GM21717 (cell line): ENCODE data around the gene CCM2.
"Not testable (repeated sequence)": the region's sequence is repeated elsewhere in the genome, so short reads cannot be mapped to it uniquely, and the experiment has no call there.

Experiments
- ATAC-seq: cut with Tn5 transposase; IDR thresholded peaks from one replicate; pipeline ENCODE4 v1.9.1; 2021; ENCODE audit warnings: mild to moderate bottlenecking, moderate library complexity; ENCODE audit not compliant: unreplicated experiment

CCM2 gene

DNA sequence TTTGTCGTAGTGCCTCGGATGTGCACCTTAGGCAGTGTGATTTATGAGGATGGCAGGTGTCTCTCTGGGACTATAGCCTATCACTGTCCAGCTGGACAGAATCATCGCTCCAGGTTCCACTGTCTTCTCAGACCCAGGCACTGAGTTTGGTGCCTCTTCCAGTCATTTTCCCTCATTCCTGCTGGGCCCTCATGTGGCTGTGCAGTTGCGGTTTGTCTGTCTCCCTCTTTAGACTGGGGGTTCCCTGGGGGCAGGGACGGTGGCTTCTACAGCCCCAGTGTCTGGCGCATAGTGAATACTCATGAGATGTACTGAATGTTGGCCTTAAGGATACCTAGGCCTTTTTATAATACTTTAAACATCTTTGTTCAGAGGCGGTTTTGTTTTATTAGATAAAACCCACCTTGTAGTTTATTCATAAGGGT, 28.9 kb downstream of the CCM2 start:
- ATAC-seq = no peak

GRCh38 chr7:45031829-45032228, 31.8 kb downstream of the CCM2 start:
- ATAC-seq = no peak

DNA sequence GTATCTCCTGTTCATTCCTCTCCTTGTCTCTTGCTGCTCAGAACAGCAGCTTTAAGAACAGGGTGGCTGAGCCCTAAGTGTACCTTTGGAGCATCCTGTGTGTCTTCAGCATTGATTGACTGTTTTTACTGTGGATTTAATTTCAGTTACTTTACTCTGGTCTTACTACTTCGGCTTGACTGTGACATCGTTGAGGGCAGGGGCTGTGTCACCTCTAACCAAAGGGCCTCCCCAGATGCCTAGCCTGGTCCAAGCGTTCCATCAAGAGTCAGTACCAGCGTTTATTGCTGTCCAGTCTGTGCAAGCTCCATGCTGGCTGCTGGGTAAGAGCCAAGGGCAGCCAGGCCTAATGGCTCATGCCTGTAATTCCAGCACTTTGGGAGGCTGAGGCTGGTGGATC, 32.4 kb downstream of the CCM2 start:
- no peak for ATAC-seq

GRCh38 chr7:45033261-45033930, 33.4 kb downstream of the CCM2 start:
- ATAC-seq = no peak

DNA sequence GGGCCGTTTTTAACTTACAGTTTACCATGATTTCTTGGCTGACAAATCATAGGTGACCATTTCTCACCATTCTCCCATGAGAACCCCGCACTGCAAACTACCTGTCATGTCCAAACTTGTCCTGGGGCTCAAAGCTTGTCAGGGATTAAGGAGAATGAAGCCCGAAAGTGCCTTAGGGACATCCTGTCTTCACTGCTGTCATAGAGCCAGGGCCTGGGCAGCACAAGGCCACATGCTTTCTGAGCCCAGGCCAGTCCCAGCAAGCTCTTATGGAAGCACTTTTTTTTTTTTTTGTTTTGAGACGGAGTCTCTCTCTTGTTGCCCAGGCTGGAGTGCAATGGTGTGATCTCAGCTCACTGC, 33.9 kb downstream of the CCM2 start:
- no peak for ATAC-seq

DNA sequence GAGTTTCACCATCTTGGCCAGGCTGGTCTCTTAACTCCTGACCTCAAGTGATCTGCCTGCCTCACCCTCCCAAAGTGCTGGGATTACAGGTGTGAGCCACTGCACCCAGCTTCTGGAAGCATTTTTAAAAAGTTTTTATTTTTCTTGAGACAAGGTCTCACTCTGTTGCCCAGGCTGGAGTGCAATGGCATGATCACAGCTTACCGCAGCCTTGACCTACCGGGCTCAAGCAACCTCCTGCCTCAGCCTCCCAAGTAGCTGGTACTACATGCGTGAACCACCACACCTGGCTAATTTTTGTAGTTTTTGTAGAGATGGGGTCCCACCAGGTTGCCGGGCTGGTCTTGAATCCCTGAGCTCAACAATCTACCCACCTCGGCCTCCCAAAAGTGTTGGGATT, 34.7 kb downstream of the CCM2 start:
- not testable (repeated sequence) for ATAC-seq

DNA sequence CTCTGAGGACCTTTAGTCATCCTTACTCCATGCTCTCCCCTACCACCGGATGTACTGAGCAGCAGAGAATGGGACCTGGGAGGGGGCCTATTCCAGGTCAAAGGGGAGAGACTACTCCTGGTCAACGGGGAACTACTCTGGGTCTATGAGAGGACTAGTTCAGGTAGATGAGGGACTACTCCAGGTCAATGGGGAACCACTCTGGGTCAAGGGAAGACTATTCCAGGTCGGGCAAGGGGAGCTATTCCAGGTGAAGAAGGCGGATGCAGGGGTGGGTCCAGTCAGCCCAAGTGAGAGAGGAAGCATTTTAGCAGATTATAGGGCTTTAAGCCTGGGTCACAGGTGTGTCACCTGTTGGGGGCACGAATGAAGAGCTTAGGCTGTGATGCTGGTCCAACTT, 35.4 kb downstream of the CCM2 start:
- ATAC-seq = no peak

GRCh38 chr7:45035893-45036292, 35.9 kb downstream of the CCM2 start:
- ATAC-seq = no peak

DNA sequence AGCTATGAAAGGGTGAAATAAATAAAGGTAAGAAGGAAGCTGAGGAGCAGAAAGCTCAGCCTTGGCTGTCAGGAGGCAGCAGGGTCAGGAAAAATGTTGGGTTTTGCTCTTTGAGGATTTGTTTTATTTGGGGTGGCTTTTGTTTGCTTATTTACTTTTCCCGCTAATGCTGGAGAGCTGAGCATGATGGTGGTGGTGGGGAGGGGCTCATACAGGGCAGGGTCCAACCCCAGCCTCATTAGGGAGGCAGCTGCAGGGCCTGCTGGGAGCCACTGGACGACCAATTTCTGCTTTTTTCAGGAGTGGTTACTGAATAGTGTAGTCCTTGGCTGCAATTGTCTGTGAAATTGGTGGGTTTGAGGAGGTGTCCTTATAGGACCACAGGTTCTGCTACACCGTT, 36.3 kb downstream of the CCM2 start:
- no peak for ATAC-seq

DNA sequence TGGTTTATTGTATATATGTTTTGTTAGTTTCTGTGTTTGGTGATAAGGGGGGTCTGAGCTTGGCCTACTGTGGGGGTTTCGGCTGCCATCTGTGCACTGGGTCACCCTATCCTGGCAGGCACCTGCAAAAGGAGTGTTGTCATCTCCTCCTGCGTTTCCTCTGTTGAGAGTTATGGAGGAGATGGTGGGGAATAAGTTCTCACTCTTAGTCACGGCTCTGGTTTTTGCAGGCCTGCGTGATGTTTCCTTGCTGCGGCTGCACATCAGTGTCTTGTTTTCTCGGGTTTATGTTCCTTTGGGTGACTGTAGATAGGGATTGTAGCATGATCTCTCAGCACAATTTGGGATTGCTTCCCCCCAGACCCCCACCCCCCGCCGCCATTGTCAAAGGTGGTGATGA, 36.8 kb downstream of the CCM2 start:
- ATAC-seq = no peak

GRCh38 chr7:45037876-45038275, 37.9 kb downstream of the CCM2 start:
- ATAC-seq = no peak

DNA sequence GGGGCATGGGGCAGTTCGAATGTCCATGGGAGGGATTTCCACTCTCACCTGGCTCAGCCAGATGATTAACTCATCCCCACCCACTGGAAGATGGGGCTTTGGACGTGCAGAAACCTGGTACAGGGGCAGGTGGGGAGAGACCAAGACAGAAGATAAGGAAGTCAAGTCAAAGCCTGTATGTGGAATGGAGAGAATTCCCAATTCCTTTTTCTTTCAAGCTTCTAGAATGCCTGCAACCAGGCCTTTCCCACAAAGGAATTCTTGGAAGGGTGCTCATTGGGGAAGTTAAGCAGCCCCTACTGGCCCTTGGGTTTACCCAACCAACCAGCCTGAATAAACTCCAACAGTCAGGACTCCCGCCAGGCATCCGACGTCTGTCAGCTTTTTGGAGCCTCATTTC, 39.1 kb downstream of the CCM2 start:
- ATAC-seq = no peak

- ATAC-seq = no peak
Measured at GRCh38 chr7:45044338-45044737, 44.3 kb downstream of the CCM2 start.

DNA sequence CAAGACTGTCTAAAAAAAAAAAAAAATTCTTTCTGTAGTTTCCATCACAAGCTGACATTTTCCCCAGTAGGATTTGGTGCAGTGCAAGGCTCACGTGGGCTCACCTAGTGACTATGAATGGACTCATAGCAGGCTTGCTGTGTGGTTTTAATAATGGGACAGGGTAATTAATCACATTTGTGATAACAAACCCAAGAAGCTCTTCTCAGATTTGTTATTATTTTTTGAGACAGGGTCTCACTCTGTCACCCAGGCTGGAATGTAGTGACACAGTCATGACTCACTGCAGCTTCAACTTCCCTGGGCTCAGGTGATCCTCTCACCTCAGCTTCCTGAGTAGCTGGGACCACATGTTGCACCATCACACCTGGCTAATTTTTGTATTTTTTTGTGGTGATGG, 48.7 kb downstream of the CCM2 start:
- no peak for ATAC-seq

DNA sequence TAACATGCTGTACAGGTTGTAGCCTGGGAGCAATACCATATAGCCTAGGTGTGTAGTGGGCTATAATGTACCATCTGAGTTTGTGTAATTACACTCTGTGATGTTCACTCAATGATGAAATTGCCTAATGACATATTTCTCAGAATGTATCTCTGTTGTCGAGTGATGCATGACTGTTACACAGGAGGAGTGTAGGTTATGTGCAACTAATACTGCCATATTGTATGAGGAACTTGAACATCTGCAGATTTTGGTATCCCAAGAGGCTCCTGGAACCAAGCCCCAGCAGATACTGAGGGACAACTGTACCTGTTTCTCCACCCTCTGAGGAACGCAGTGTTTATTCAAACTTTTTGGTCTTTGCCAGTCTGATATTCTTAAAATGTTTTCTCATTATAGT, 50.2 kb downstream of the CCM2 start:
- no peak for ATAC-seq

DNA sequence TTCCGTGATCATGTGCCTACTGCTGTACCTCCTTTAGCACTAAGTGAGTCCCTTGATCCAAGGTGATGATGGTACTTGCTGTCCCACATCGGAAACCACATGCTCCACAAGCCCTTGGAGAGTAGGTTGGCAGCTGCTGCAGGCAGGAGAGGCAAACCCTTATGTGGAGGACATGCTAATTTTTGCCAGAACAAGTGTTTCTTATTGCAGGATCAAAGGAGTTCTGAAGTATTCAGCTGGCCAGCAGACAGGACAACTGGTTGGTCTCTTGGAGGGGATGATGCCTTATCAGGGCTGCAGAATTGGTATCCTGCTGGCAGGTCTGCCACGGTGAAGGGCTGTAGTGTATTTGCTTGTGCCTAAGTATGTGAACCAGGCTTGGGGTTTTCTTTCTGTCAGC, 52.0 kb downstream of the CCM2 start:
- ATAC-seq = no peak

GRCh38 chr7:45053401-45053800, 53.4 kb downstream of the CCM2 start:
- ATAC-seq = no peak

GRCh38 chr7:45053941-45054340, 53.9 kb downstream of the CCM2 start:
- no peak for ATAC-seq

DNA sequence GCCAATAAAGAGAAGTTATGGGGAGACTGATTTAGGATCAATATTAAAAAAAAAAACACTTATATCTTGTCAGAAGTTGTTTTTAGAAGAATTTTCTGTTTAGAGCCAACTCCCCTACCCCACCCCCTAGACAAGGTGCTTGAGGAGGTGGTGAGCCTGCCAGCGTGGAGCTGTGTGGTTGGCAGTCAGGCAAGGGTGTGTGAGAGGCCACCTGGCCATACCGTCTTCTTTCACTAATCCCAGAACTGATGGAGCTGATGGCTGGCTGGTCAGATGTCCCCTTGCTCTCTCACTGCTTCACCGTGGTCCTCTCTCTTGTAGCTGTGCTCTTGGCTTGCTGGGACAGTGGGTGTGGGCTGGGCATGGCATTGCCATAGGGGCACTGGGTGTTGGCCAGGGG, 54.4 kb downstream of the CCM2 start:
- ATAC-seq = no peak

DNA sequence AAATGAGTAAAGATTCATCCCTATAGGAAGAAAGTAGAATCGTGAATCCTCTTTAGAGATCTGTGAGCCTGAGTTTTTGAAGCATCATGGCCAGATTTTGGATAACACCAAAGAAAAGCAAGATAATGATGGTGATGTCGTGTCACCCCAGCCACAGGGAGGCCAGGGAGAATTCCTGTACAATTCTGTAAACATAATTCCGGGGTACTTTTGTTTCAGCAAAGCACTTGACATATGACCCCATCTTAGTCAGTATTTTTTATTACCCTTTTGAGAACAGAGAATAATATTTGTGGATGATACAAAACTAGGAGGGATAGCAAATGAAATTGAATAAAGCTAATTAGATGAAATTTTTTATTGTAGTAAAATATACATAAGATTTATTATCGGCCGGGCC, 55.0 kb downstream of the CCM2 start:
- ATAC-seq = no peak

DNA sequence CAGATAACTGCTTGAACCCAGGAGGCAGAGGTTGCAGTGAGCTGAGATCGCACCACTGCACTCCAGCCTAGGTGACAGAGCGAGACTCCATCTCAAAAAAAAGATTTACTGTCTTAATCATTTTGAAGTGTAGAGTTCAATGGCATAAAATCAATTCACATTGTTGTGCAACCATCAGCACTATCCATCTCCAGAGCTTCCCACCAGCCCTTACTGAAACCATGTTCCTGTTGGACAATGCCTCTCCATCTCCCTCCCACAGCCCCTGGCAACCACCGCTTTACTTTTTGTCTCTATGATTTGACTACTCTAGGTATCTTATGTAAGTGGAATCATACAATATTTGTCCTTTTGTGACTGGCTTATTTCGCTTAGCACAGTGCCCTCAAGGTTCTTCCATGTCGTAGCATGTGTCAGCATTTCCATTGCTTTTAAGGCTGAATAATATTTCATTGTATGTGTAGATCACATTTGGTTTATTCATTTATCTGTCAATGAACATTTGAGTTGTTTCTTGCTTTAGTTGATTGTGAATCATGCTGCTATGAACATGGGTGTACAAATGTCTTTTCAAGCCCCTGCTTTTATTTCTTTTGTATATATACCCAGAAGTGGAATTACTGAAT, 55.7 kb downstream of the CCM2 start:
- no peak for ATAC-seq

GRCh38 chr7:45057878-45058277, 57.9 kb downstream of the CCM2 start:
- no peak for ATAC-seq

- no peak for ATAC-seq
Measured at GRCh38 chr7:45060295-45060694, 60.3 kb downstream of the CCM2 start.
